Measurements from ENCODE around the gene RCC2.

Gene RCC2

DNA sequence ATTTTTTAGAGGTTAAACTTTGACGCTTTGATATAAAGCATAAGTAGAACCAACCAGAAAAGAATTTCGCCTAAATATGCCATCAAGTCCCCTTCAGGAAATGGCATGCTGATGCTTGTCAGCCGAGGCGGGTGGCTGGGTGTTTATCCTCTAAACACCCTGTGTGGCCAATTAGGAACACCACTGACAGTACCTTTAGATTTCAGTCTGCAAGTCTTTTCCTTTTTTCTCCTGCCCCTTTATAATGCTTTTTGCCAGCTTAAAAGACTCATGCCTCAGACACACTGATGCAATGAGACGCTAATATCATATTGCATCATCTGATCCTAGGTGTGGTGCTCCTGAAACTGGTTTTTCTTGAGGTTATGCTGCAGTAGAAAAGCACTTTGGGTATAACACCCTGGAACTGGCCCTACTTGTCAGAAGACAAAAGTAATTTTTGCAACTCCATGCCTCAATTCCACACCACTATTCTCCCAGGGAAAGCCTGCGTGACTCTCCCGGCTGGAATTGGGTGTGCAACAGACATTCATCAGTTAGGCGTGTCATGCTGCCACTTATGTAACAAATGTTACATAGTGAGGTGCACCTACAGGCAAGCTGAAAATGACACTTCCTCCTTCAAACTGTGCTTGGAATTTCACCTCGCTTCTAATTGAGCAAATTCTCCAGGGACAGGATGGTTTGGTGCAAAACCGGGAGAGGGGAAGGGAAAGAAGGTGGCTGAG lies 2.0 kb upstream of the RCC2 start:
- no peak for TF ChIP-seq ZFX (IDR thresholded peaks at IDR 0.05)
- TF ChIP-seq, protein P1, sequence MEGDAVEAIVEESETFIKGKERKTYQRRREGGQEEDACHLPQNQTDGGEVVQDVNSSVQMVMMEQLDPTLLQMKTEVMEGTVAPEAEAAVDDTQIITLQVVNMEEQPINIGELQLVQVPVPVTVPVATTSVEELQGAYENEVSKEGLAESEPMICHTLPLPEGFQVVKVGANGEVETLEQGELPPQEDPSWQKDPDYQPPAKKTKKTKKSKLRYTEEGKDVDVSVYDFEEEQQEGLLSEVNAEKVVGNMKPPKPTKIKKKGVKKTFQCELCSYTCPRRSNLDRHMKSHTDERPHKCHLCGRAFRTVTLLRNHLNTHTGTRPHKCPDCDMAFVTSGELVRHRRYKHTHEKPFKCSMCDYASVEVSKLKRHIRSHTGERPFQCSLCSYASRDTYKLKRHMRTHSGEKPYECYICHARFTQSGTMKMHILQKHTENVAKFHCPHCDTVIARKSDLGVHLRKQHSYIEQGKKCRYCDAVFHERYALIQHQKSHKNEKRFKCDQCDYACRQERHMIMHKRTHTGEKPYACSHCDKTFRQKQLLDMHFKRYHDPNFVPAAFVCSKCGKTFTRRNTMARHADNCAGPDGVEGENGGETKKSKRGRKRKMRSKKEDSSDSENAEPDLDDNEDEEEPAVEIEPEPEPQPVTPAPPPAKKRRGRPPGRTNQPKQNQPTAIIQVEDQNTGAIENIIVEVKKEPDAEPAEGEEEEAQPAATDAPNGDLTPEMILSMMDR (conservative IDR thresholded peaks at IDR 0.05): no peak; the same call in 1 of the 2 replicates
- H3K27ac ChIP-seq: peak overlapping the region; percentile 59

DNA sequence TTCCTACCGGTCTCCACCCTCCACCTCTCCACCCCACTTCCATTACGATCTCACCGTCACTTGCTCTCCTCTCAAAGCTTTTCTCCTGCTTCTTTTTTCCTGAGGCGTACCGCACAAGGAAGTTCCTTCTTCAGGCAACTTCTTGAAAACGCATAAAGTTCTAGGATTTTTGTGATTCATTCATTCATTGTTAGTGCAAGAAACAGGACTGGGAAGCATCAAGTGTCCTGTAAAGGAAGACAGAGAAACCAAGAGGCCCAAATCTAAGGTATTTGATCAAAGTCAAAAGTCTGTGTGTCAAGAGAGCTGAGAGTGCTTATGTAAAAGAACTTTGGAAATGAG lies 1.3 kb upstream of the RCC2 start:
- TF ChIP-seq, protein P1 (conservative IDR thresholded peaks at IDR 0.05): no peak
- no peak for TF ChIP-seq ZFX (IDR thresholded peaks at IDR 0.05)
- H3K27ac ChIP-seq: peak overlapping the region; percentile 96

GRCh38 chr1:17440074-17440826 lies 773 bp upstream of the RCC2 start:
- no peak for TF ChIP-seq ZFX (IDR thresholded peaks at IDR 0.05)
- TF ChIP-seq, protein P1 (conservative IDR thresholded peaks at IDR 0.05): no peak
- H3K27ac ChIP-seq: peak overlapping the region; percentile 96

DNA sequence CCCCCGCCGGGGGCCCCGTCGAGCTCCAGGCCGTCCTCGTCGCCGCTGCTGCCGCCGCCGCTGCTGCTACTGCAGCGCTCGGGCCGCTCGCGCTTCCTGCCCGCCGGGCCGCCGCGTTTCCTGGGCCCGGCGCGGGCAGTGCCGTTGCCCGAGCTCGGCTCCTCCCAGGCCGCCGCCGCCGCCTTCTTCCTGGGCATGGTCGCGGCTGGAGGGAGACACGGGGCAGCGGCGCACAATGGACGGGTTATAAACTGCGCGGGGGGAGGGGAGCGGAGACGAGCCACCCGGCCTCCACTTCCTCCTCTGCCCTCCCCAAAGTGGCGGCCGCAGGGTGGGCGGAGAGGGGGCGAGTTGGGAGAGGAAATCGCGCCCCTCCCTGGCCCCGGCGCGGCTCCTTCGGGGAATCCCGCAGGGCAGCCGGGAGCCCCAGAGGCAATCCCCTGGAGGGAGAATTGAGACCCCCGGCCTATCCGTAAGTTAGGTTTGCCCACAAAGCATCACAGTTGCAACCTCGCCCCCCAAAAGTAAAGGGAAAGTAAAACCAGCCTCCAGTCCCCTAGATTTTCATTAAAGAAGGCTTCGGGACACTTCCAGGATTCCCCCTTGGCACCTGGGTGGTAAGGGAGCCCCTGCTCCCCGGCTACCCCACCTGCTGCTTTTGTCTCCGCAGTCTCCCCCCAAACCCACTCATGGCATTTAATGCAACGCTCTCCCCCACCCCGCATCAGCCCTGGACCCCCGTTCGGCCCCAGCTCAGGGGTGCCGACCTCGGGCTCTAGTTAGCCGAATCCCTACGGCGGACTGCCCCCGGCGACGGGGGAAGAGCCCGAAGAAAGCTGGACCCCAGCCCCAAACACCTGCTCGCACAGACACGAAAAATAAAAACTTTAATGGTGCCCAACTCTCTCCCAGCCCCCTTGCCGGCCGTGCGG lies 893 bp downstream of the RCC2 start:
- TF ChIP-seq, protein P1 (conservative IDR thresholded peaks at IDR 0.05): no peak
- peak; percentile 53 for TF ChIP-seq ZFX (IDR thresholded peaks at IDR 0.05)
- H3K27ac ChIP-seq: peak overlapping the region; percentile 96

DNA sequence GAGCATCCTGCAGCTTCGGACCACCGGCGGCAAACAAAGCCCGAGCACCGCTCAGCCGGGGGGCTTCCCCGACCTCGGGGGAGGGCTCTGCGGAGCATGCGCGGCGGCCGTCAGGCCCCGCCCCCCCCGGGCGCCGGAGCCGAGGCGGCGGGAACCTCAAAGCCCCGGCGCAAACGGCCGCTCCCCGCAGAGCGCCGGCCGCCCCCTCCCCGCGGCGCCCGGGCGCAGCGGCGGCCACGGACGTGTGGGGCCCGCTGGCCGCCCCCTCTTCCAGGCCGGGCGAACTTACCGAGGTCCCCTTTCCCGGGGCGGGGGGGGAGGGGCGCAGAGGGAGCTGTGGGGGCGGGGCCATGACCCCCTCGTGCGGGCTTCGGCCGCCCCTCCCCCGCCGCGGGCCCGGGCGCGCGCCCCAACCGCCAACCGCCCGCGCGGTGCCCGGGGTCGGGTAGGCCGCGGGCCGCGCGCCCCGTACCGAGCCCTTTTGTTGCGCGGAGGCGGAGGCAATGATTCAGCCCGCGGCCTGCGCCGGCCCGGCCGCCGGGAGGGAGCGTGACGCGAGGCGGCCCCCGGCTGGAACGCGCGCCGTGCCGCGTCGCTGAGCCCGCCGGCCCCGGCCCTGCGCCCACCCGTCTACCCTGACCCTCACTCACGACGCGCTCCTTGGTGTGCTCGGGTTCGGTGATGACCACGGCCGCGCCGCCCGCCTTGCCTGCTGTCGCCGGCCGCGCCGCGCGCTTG lies 1.7 kb downstream of the RCC2 start:
- peak overlapping the region; percentile 96 for H3K27ac ChIP-seq

DNA sequence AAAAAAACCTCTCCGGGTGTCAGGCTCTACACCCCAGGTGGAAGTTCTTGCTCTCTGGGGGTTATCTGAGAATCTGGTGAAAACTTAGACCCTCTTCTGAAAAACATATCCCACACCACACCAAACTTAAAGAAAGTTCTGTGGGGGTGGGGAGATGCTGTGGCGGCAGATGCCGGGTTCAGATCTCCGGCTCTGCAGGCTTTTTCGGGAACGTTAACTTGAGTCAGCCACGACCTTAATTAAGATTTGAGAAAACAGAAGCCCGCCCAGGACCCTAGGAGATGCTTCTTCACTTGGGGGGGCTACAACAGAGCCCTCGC lies 2.3 kb downstream of the RCC2 start:
- peak overlapping the region; percentile 96 for H3K27ac ChIP-seq
- TF ChIP-seq ZFX (IDR thresholded peaks at IDR 0.05): no peak
- TF ChIP-seq, protein P1 (conservative IDR thresholded peaks at IDR 0.05): no peak

More for the DNA sequence above, 1.7 kb downstream of the RCC2 start:
- TF ChIP-seq ZFX (IDR thresholded peaks at IDR 0.05): peak; percentile 84
- TF ChIP-seq, protein P1 (conservative IDR thresholded peaks at IDR 0.05): no peak

All from C4-2B (cell line).